GM12865 (cell line): Measurements from ENCODE around the gene GPS1.
"Not testable (repeated sequence)": the region's sequence is repeated elsewhere in the genome, so short reads cannot be mapped to it uniquely, and the experiment has no call there.

Experiments used
- DNase-seq: peaks from one replicate; pipeline ENCODE4 v3.0.0; 2010; ENCODE audit warnings: low read depth
- H3K4me3 ChIP-seq: 2 replicates; pipeline ENCODE4 v1.5.1; 2011; ENCODE audit warnings: mild to moderate bottlenecking, low read depth, low read length, control low read depth
- TF ChIP-seq, protein P1 (sequence below): IDR thresholded peaks from 2 replicates; pipeline ENCODE4 v1.5.1; 2011; ENCODE audit warnings: low read length, control low read depth, low read depth, inconsistent platforms; ENCODE audit not compliant: insufficient read depth; ENCODE audit errors: missing control alignments

Gene GPS1

DNA sequence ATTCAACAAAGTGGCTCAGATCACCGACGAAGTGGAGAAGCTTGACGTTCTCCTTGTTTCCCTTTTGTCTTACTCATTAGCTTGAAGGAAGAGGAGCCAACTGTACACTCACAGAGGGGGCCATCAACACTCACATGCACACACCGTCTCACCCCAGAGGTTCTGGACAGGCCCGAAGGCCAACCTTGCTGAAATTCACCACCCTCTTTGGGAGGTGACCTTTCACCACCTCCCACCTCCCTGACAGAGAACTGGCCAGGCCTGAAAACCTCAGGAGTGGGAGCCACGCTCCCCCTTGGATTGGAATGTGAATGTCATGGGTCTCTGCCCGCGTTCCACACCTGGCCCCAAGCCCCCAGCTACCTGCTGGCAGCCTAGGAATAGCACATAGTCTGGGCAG is 16.2 kb upstream of the GPS1 start:
- no peak for DNase-seq
- H3K4me3 ChIP-seq, result no peak overlapping the region
- TF ChIP-seq, protein P1, sequence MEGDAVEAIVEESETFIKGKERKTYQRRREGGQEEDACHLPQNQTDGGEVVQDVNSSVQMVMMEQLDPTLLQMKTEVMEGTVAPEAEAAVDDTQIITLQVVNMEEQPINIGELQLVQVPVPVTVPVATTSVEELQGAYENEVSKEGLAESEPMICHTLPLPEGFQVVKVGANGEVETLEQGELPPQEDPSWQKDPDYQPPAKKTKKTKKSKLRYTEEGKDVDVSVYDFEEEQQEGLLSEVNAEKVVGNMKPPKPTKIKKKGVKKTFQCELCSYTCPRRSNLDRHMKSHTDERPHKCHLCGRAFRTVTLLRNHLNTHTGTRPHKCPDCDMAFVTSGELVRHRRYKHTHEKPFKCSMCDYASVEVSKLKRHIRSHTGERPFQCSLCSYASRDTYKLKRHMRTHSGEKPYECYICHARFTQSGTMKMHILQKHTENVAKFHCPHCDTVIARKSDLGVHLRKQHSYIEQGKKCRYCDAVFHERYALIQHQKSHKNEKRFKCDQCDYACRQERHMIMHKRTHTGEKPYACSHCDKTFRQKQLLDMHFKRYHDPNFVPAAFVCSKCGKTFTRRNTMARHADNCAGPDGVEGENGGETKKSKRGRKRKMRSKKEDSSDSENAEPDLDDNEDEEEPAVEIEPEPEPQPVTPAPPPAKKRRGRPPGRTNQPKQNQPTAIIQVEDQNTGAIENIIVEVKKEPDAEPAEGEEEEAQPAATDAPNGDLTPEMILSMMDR, result no peak

DNA sequence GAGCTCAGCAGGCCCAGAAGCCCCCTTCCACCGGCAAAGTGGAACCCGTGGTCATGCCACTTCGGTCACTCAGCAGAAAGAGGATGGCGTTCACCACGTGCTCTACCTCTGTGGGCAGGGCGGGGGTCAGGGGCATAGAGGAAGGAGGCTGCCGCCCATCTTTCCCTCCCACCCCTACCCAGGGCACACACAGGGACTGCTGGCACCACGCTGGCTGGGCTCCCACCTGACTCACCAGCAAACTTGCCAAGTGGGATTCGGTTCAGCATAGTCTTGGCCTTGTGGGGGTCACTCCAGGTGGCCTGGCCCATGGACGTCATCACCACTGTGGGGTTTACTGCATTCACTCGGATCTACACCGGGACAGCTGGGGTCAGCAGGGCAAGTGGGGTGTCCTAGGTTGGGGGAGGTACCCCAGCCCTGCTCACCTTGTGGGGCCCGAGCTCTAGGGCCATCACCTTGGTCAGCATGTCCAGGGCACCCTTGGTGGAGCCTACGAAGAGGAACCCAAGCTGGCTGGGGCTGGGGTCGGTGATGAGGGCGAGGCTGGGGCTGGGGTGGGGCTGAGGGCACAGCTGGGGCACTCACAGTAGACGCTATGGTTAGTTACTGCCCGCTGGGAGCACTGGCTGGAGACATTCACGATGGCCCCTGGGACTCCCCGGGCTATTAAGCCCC is 15.6 kb upstream of the GPS1 start:
- H3K4me3 ChIP-seq, result no peak overlapping the region
- TF ChIP-seq, protein P1, result no peak
- no peak for DNase-seq

- TF ChIP-seq, protein P1, result no peak
- peak overlapping the region; percentile 61 for H3K4me3 ChIP-seq
- no peak for DNase-seq
Observed at GRCh38 chr17:82036634-82037091, 15.0 kb upstream of the GPS1 start.

DNA sequence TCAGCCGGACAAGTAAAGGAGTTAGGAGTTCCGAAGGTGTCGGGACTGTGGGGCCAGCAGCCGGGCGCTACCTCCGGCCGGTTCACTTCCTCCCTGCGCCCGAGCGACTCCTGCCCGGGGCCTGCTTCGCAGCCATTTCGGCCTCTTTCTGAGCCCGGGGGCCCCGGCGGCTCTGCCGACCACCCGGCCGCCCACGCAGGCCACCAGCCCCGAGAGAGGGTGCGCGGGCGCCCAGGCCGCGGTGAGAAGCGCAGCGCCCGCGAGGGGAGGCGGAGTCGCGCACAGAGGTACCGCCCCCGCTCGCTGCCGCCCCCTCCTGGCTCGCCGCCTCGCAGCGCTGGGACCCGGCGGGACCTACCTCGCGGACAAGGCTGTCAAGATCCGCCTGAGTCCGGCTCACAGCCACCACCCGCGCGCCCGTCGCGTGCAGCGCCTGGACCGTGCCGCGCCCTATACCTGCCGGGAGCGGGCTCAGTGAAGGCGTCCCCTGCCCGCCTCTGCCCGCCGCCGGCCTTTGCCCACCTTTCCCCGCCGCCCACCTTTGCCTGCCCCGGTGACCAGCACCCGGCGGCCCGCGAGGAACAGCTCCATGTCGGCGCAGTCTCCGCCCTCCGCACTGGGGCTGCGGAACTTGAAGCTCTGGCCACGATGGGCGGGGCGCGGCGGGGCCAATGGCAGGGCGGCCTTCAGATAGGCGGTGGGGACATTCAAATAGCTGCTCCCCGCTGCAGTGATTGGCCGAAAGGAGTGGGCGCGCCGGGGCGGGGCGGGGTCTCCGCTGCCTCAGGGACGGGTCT is 14.4 kb upstream of the GPS1 start, which contains the start of gene DCXR:
Gene DCXR (minus strand): TSS at position 606 of the 797 bp plus-strand sequence. CDS start 15 bp downstream, at position 591.
- TF ChIP-seq, protein P1, result peak; percentile 95
- peak; percentile 98 for DNase-seq
- peak within 1 kb of the TSS; percentile 61 for H3K4me3 ChIP-seq

- H3K4me3 ChIP-seq, result peak overlapping the region; percentile 49
- TF ChIP-seq, protein P1, result no peak
- no peak for DNase-seq
Observed at GRCh38 chr17:82037889-82038195, 13.9 kb upstream of the GPS1 start.

DNA sequence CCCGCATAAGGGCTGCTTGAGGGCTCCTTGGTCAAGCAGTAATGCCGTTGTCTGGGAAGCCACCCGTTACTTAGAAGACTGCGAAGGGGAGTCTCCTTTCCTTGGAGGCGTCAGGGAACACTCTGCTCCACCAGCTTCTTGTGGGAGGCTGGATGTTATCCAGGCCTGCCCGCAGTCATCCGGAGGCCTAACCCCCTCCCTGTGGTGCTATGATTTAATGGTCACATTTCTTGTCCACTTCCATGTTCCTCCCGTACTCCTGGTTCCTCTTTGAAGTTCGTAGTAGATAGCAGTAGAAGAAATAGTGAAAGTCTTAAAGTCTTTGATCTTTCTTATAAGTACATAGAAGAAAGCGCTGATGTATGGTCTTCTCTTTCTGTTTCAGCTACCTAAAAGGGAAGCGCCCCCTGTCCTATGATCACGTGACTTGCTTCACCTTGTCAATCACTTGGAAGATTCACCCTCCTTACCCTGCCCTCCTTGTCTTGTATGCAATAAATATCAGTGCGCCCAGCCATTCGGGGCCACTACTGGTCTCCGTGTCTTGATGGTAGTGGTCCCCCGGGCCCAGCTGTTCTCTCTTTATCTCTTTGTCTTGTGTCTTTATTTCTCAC is 12.8 kb upstream of the GPS1 start:
- peak; percentile 35 for DNase-seq
- not testable (repeated sequence) for H3K4me3 ChIP-seq

- no peak overlapping the region for H3K4me3 ChIP-seq
- TF ChIP-seq, protein P1, result no peak
- no peak for DNase-seq
Observed at GRCh38 chr17:82039695-82040299, 11.9 kb upstream of the GPS1 start.
